HCT116 (cell line): ENCODE measurements around the gene DNLZ. TPM values are rescaled to one million over a fixed set of nuclear protein-coding genes. Genes with fewer than 3 reads are reported as not detected.

ENCODE experiments used
- ATAC-seq: fragments of 200-7000 bp; cut with Tn5 transposase; 2 replicates; pipeline ENCODE4 v1.9.1; 2020; ENCODE audit warnings: mild to moderate bottlenecking, moderate library complexity
- BruUV-seq: library from RNA; stranded (reverse); fragments of 400-500 nt; replicated peaks from 2 replicates; lab custom pipeline; 2021; lab: Mats Ljungman, UMichigan
- CTCF ChIA-PET: fragments of 300-600 bp; sonication (Branson Sonifier 250); formaldehyde crosslinking; loops from one replicate; lab custom pipeline; 2021; ENCODE audit warnings: antibody characterized with exemption; lab: Charles Lee
- POLR2A ChIA-PET: fragments of 300-600, 350-600 bp; sonication (Branson Sonifier 250); formaldehyde crosslinking; loops from one replicate; lab custom pipeline; 2021; ENCODE audit warnings: antibody characterized with exemption; lab: Charles Lee
- RAD21 ChIA-PET, 2 experiments: fragments of 300-600 bp; sonication (Branson Sonifier 250); formaldehyde crosslinking; loops; one replicate each; lab custom pipeline; 2023; ENCODE audit warnings: low total read pairs in 2 of 2; ENCODE audit not compliant: uncharacterized antibody in 2 of 2, unreplicated experiment in 2 of 2, low non-redundant PET in 1 of 2; lab: Charles Lee
- DNase-seq: peaks from one replicate; pipeline ENCODE4 v3.0.0-alpha.2; 2010; ENCODE audit warnings: low read depth, low spot score
- H2AFZ ChIP-seq: fragments of 200-600 bp; shearing (Covaris generic), sonication (generic); 2 replicates; pipeline ENCODE4 v1.6.1; 2017; ENCODE audit warnings: low read depth, mixed run types, mixed read lengths, antibody characterized with exemption, low read length; ENCODE audit not compliant: poor library complexity, severe bottlenecking
- H3K27ac ChIP-seq: 2 replicates; pipeline ENCODE4 v1.5.1; 2012; ENCODE audit warnings: low read depth, low read length
- H3K27me3 ChIP-seq: fragments of 200-600 bp; sonication (generic); 2 replicates; pipeline ENCODE4 v1.6.1; 2016; ENCODE audit warnings: mixed run types, low read length, mixed read lengths; ENCODE audit not compliant: insufficient read depth
- H3K36me3 ChIP-seq, 2 experiments: fragments of 200-500 bp in 1 of 2; fragments of 200-600 bp in 1 of 2; sonication (Bioruptor generic) in 1 of 2; sonication (generic) in 1 of 2; 2 replicates each; pipeline versions ENCODE4 v1.5.1 to v1.6.1; 2014 to 2016; ENCODE audit warnings: low read length in 2 of 2, inconsistent platforms in 1 of 2, mixed read lengths in 1 of 2, mixed run types in 1 of 2; ENCODE audit not compliant: insufficient read depth in 2 of 2, control insufficient read depth in 1 of 2
- H3K4me1 ChIP-seq, 2 experiments: fragments of 200-600 bp in 1 of 2; sonication (generic) in 1 of 2; 2 replicates each; pipeline versions ENCODE4 v1.5.1 to v1.6.1; 2012 to 2017; ENCODE audit warnings: low read length in 2 of 2, inconsistent platforms in 1 of 2, mild to moderate bottlenecking in 1 of 2, mixed read lengths in 1 of 2, mixed run types in 1 of 2, moderate library complexity in 1 of 2; ENCODE audit not compliant: insufficient read depth in 2 of 2, control insufficient read depth in 1 of 2
- H3K4me2 ChIP-seq: fragments of 200-600 bp; sonication (generic); 2 replicates; pipeline ENCODE4 v1.6.1; 2017; ENCODE audit warnings: mixed run types, low read length, mixed read lengths
- H3K4me3 ChIP-seq, 2 experiments: fragments of 200-600 bp in 1 of 2; sonication (generic) in 1 of 2; replicated peaks in 1 of 2; 2 replicates each; pipeline ENCODE4 v1.5.1; 2011 to 2016; ENCODE audit warnings: low read length in 2 of 2, control low read depth in 1 of 2, low read depth in 1 of 2, mild to moderate bottlenecking in 1 of 2, mixed read lengths in 1 of 2, mixed run types in 1 of 2
- H3K79me2 ChIP-seq: fragments of 200-600 bp; sonication (generic); 2 replicates; pipeline ENCODE4 v1.6.1; 2017; ENCODE audit warnings: mild to moderate bottlenecking, mixed run types, low read length, moderate library complexity, mixed read lengths; ENCODE audit not compliant: insufficient read depth
- H3K9ac ChIP-seq: fragments of 200-600 bp; sonication (generic); 2 replicates; pipeline ENCODE4 v1.6.1; 2016; ENCODE audit warnings: low read length, mixed read lengths
- H3K9me2 ChIP-seq: fragments of 200-600 bp; sonication (generic), shearing (Covaris generic); 2 replicates; pipeline ENCODE4 v1.6.1; 2017; ENCODE audit warnings: mixed run types, mild to moderate bottlenecking, moderate library complexity; ENCODE audit not compliant: insufficient read depth
- H3K9me3 ChIP-seq, 2 experiments: fragments of 200-500 bp in 1 of 2; fragments of 200-600 bp in 1 of 2; sonication (Bioruptor generic) in 1 of 2; sonication (generic) in 1 of 2; 2 replicates each; pipeline ENCODE4 v1.6.1; 2014 to 2017; ENCODE audit warnings: low read length in 2 of 2, mixed read lengths in 2 of 2, inconsistent platforms in 1 of 2, low read depth in 1 of 2, mild to moderate bottlenecking in 1 of 2, mixed run types in 1 of 2, moderate library complexity in 1 of 2; ENCODE audit not compliant: control insufficient read depth in 1 of 2, insufficient read depth in 1 of 2
- H4K20me1 ChIP-seq: fragments of 200-600 bp; sonication (generic), shearing (Covaris generic); 2 replicates; pipeline ENCODE4 v1.6.1; 2017; ENCODE audit warnings: mixed run types, mild to moderate bottlenecking, moderate library complexity; ENCODE audit not compliant: insufficient read depth
- ATF3 ChIP-seq: IDR thresholded peaks from 2 replicates; pipeline ENCODE4 v1.6.1; 2012
- CBX3 ChIP-seq: IDR thresholded peaks from 2 replicates; pipeline ENCODE4 v1.6.1; 2012; ENCODE audit warnings: low read depth
- CEBPB ChIP-seq: IDR thresholded peaks from 2 replicates; pipeline ENCODE4 v1.6.1; 2012; ENCODE audit warnings: low read depth
- CTCF ChIP-seq, 3 experiments: fragments of 200-600 bp in 1 of 3; sonication (generic) in 1 of 3; IDR thresholded peaks in 2 of 3; conservative IDR thresholded peaks in 1 of 3; 2 replicates each; pipeline ENCODE4 v1.5.1; 2012 to 2017; ENCODE audit warnings: low read depth in 2 of 3, low read length in 2 of 3, antibody characterized with exemption in 1 of 3, borderline replicate concordance in 1 of 3, control low read depth in 1 of 3, mild to moderate bottlenecking in 1 of 3, mixed read lengths in 1 of 3, mixed run types in 1 of 3, moderate library complexity in 1 of 3; ENCODE audit not compliant: insufficient read depth in 1 of 3
- EGR1 ChIP-seq: IDR thresholded peaks from 2 replicates; pipeline ENCODE4 v1.6.1; 2012; ENCODE audit warnings: low read depth
- ELF1 ChIP-seq: IDR thresholded peaks from 2 replicates; pipeline ENCODE4 v1.6.1; 2012; ENCODE audit warnings: low read depth, borderline replicate concordance
- EZH2 ChIP-seq: fragments of 200-600 bp; sonication (generic); IDR thresholded peaks from 2 replicates; pipeline ENCODE4 v1.6.1; 2017; ENCODE audit warnings: antibody characterized with exemption, mixed run types
- EZH2phosphoT487 ChIP-seq: fragments of 200-600 bp; IDR thresholded peaks from 2 replicates; pipeline ENCODE4 v1.6.1; 2018; ENCODE audit warnings: antibody characterized with exemption, borderline replicate concordance
- JUND ChIP-seq: IDR thresholded peaks from 2 replicates; pipeline ENCODE4 v1.6.1; 2012
- POLR2AphosphoS5 ChIP-seq: IDR thresholded peaks from 2 replicates; pipeline ENCODE4 v1.6.1; 2011; ENCODE audit warnings: mild to moderate bottlenecking, low read depth, low read length, moderate library complexity
- RAD21 ChIP-seq: IDR thresholded peaks from 2 replicates; pipeline ENCODE4 v1.6.1; 2012; ENCODE audit warnings: low read depth, mild to moderate bottlenecking
- SRF ChIP-seq: IDR thresholded peaks from 2 replicates; pipeline ENCODE4 v1.6.1; 2012; ENCODE audit warnings: low read depth
- TCF7L2 ChIP-seq: IDR thresholded peaks from 2 replicates; pipeline ENCODE4 v1.7.0; 2011; ENCODE audit warnings: borderline replicate concordance, inconsistent platforms; ENCODE audit not compliant: insufficient read depth, insufficient read length; ENCODE audit errors: extremely low read depth
- YY1 ChIP-seq: IDR thresholded peaks from 2 replicates; pipeline ENCODE4 v1.6.1; 2011; ENCODE audit warnings: low read length, low read depth, moderate library complexity, mild to moderate bottlenecking; ENCODE audit not compliant: insufficient replicate concordance; ENCODE audit errors: extremely low read depth
- intact Hi-C: fragments of 100-400 bp; cut with micrococcal nuclease; formaldehyde crosslinking; loops from 2 replicates; pipeline ENCODE4 v1.10.0; 2022
- total RNA-seq: library from RNA; stranded (reverse); gene quantifications from one replicate; pipeline ENCODE4 v1.2.1, GENCODE V29; 2021; ENCODE audit not compliant: unreplicated experiment

Gene DNLZ
- total RNA-seq, 1 experiment from 2014 or later = 21.9 TPM

GRCh38 chr9:136339173-136339957, 24.2 kb downstream of the DNLZ start:
- Histone ChIP-seq H3K4me3 (no peak overlapping the region), H3K27ac (no peak overlapping the region), H3K79me2 (no peaks in the 10 kb centered on the region), H3K9me3 (no peaks in the 10 kb centered on the region), H3K27me3 (no peaks in the 10 kb centered on the region), H3K9ac (no peak overlapping the region), H3K4me2 (no peak overlapping the region), H2AFZ (no peak overlapping the region), H4K20me1 (no peaks in the 10 kb centered on the region), H3K9me2 (no peaks in the 10 kb centered on the region), H3K4me1 (peaks cover 6 to 14% of the 10 kb centered on the region in 2 experiments; a peak in 3 of 4 replicates), H3K36me3 (no peaks in the 10 kb centered on the region; a peak in 1 of 4 replicates)
- RAD21 ChIA-PET = no interaction called here
- no TSS peak for BruUV-seq
- ATAC-seq = peak; percentile 87
- DNase-seq = no peak
- TF ChIP-seq RAD21 = no peak
- TF ChIP-seq CTCF (IDR thresholded peaks at IDR 0.05 in 2 of 3, conservative IDR thresholded peaks at IDR 0.05 in 1 of 3; ENCODE audit: borderline replicate concordance in 1 of 3, insufficient read depth in 1 of 3, low read depth in 2 of 3, low read length in 2 of 3) = peak in 2 of 3 experiments; percentile 99; a peak in 4 of 6 replicates
- peak; percentile 49 for TF ChIP-seq YY1
- CTCF ChIA-PET = interaction anchor here (0.7 to 1.1 kb wide), 2 partner anchors 10 to 24 kb away, joined by 3 read pairs; partner anchors contain the start of gene DNLZ
- POLR2A ChIA-PET = no interaction called here
- intact Hi-C loops = loop anchor here (2.0 kb wide), 1 partner anchor 61 kb away; the partner anchor contains the start of gene SNAPC4

GRCh38 chr9:136338511-136338910, 25.0 kb downstream of the DNLZ start:
- Histone ChIP-seq H2AFZ (no peak overlapping the region), H3K4me1 (peaks cover 6 to 14% of the 10 kb centered on the region in 2 experiments; a peak in 3 of 4 replicates), H3K27me3 (no peaks in the 10 kb centered on the region), H3K9ac (no peak overlapping the region), H3K36me3 (no peaks in the 10 kb centered on the region; a peak in 1 of 4 replicates), H3K9me2 (no peaks in the 10 kb centered on the region), H3K4me2 (no peak overlapping the region), H3K79me2 (no peaks in the 10 kb centered on the region), H4K20me1 (no peaks in the 10 kb centered on the region), H3K4me3 (no peak overlapping the region), H3K9me3 (no peaks in the 10 kb centered on the region), H3K27ac (no peak overlapping the region)
- intact Hi-C loops = loop anchor here (2.0 kb wide), 1 partner anchor 62 kb away; the partner anchor contains the start of gene SNAPC4
- RAD21 ChIA-PET = no interaction called here
- DNase-seq (no peak), ATAC-seq (no peak)
- BruUV-seq = no TSS peak
- POLR2A ChIA-PET = no interaction called here
- CTCF ChIA-PET = no interaction called here
- TF ChIP-seq ELF1 (no peak), CTCF (IDR thresholded peaks at IDR 0.05 in 2 of 3, conservative IDR thresholded peaks at IDR 0.05 in 1 of 3; ENCODE audit: borderline replicate concordance in 1 of 3, insufficient read depth in 1 of 3, low read depth in 2 of 3, low read length in 2 of 3) (no peak), EZH2 (no peak), POLR2AphosphoS5 (no peak), SRF (no peak), EZH2phosphoT487 (no peak), ATF3 (no peak), YY1 (no peak), JUND (no peak), TCF7L2 (no peak), CEBPB (no peak), RAD21 (no peak), EGR1 (no peak), CBX3 (no peak)
